Smooth muscle cell (in vitro differentiated cells): Measurements from ENCODE around the gene CASQ1. TPM values are rescaled to one million over a fixed set of nuclear protein-coding genes. Genes with fewer than 3 reads are reported as not detected.

Source experiments
- DNase-seq: peaks from one replicate; lab custom pipeline; 2025; ENCODE audit not compliant: unreplicated experiment; lab: John Stamatoyannopoulos, UW
- H2AFZ ChIP-seq: fragments of 200-600 bp; sonication (generic); 2 replicates; pipeline ENCODE4 v1.6.0; 2016; ENCODE audit warnings: antibody characterized with exemption, low read depth, mild to moderate bottlenecking
- H3F3A ChIP-seq: fragments of 200-600 bp; sonication (generic); 2 replicates; pipeline ENCODE4 v1.6.0; 2017; ENCODE audit warnings: antibody characterized with exemption, low read depth
- H3K27ac ChIP-seq: fragments of 200-600 bp; sonication (generic); 2 replicates; pipeline ENCODE4 v1.5.1; 2016; ENCODE audit warnings: low read depth, mild to moderate bottlenecking
- H3K27me3 ChIP-seq: fragments of 200-600 bp; sonication (generic); 2 replicates; pipeline ENCODE4 v1.6.1; 2016; ENCODE audit warnings: low read depth, mild to moderate bottlenecking
- H3K36me3 ChIP-seq: fragments of 200-600 bp; sonication (generic); 2 replicates; pipeline ENCODE4 v1.5.1; 2016; ENCODE audit warnings: low read depth
- H3K4me1 ChIP-seq: fragments of 200-600 bp; sonication (generic); 2 replicates; pipeline ENCODE4 v1.5.1; 2016; ENCODE audit warnings: low read depth
- H3K4me2 ChIP-seq: fragments of 200-600 bp; sonication (generic); 2 replicates; pipeline ENCODE4 v1.6.0; 2016; ENCODE audit warnings: mild to moderate bottlenecking
- H3K4me3 ChIP-seq: fragments of 200-600 bp; sonication (generic); 2 replicates; pipeline ENCODE4 v1.5.1; 2016; ENCODE audit warnings: mild to moderate bottlenecking
- H3K79me2 ChIP-seq: fragments of 200-600 bp; sonication (generic); 2 replicates; pipeline ENCODE4 v1.6.0; 2016; ENCODE audit warnings: low read depth, mild to moderate bottlenecking
- H3K9ac ChIP-seq: fragments of 200-600 bp; sonication (generic); 2 replicates; pipeline ENCODE4 v1.6.0; 2016; ENCODE audit warnings: low read depth
- H3K9me3 ChIP-seq: fragments of 200-600 bp; sonication (generic); replicated peaks from 2 replicates; pipeline ENCODE4 v1.5.1; 2016; ENCODE audit warnings: low read depth
- H4K20me1 ChIP-seq: fragments of 200-600 bp; sonication (generic); 2 replicates; pipeline ENCODE4 v1.6.0; 2016; ENCODE audit warnings: low read depth
- WGBS: methylation state at CpG from one replicate; pipeline ENCODE4 v1.1.7; 2016; ENCODE audit warnings: low lambda C conversion rate; 5-methylcytosine and 5-hydroxymethylcytosine counted together
- polyA plus RNA-seq: library from polyadenylated mRNA; unstranded; fragments of >200 nt; fragmentation: Nextera tagmentation; extraction: Ambion mirVana; gene quantifications from 2 replicates; pipeline ENCODE4 v1.2.1, GENCODE V29; 2016
- total RNA-seq: library from RNA; depleted of rRNA; stranded (reverse); fragments of >200 nt; gene quantifications from 2 replicates; pipeline ENCODE4 v1.2.3, GENCODE V29; 2014
- TF ChIP-seq, protein P1 (sequence below): fragments of 200-600 bp; sonication (generic); IDR thresholded peaks from 2 replicates; pipeline ENCODE4 v1.5.1; 2017; ENCODE audit warnings: borderline replicate concordance, mild to moderate bottlenecking, antibody characterized with exemption; ENCODE audit not compliant: insufficient read depth, poor library complexity, severe bottlenecking

The CASQ1 gene
- total and polyA plus RNA-seq, 2 experiments from 2014 or later, result 0.36 TPM; not detected in 1

DNA sequence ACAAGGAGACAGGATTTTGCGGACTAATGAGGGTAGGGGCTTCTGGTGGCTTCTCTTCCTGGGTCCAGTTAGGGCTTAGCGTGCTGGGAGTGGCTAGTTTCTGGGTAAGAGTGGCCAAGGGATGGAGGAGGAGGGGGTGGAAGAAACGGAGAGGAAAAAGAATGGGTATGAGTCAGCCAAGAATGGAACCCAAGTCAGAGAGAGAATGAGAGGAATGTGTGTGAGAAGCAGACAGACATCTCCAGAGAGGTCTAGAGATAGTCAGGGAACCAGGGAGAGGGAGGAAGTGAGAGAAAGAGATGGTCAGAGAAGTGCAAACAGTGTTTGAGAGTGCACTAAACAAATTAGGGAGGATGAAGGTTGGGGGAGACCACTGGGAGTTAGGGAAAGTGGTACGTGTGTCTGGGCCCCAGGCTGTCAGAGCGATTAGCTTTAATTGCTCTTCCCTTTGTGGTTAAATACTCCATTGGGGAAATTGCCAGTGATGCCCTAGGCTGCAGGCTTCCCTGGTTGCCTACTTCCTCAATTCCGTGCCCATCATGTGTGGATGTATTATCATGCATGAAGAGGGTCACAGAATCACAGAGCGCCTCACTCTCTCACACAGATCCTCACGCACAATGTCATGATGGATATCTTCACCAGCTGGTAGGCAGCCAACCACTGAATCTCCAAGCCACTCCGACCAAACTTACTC, 16.2 kb downstream of the CASQ1 start:
- WGBS, result 28% methylated on average over 9 of the region's 9 CpGs
- DNase-seq, result no peak

GRCh38 chr1:160207118-160207650, 16.8 kb downstream of the CASQ1 start:
- no peaks in the 10 kb centered on the region for H3K36me3 ChIP-seq
- H3K27me3 ChIP-seq, result no peaks in the 10 kb centered on the region
- peaks cover 65% of the 10 kb centered on the region for H3K4me1 ChIP-seq
- no peak overlapping the region for H2AFZ ChIP-seq
- peak overlapping the region; percentile 88 for H3K4me2 ChIP-seq
- H3K27ac ChIP-seq, result peak overlapping the region; percentile 95
- no peak for DNase-seq
- peaks cover 38% of the 10 kb centered on the region for H3K79me2 ChIP-seq
- H3F3A ChIP-seq, result peaks cover 19% of the 10 kb centered on the region
- H3K9ac ChIP-seq, result no peak overlapping the region
- H3K4me3 ChIP-seq, result no peak overlapping the region
- no peaks in the 10 kb centered on the region for H3K9me3 ChIP-seq
- peaks cover 57% of the 10 kb centered on the region for H4K20me1 ChIP-seq
- TF ChIP-seq, protein P1, sequence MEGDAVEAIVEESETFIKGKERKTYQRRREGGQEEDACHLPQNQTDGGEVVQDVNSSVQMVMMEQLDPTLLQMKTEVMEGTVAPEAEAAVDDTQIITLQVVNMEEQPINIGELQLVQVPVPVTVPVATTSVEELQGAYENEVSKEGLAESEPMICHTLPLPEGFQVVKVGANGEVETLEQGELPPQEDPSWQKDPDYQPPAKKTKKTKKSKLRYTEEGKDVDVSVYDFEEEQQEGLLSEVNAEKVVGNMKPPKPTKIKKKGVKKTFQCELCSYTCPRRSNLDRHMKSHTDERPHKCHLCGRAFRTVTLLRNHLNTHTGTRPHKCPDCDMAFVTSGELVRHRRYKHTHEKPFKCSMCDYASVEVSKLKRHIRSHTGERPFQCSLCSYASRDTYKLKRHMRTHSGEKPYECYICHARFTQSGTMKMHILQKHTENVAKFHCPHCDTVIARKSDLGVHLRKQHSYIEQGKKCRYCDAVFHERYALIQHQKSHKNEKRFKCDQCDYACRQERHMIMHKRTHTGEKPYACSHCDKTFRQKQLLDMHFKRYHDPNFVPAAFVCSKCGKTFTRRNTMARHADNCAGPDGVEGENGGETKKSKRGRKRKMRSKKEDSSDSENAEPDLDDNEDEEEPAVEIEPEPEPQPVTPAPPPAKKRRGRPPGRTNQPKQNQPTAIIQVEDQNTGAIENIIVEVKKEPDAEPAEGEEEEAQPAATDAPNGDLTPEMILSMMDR, result no peak
- WGBS, result 92% methylated on average over 4 of the region's 4 CpGs

More for the DNA sequence above, 16.2 kb downstream of the CASQ1 start:
- Histone ChIP-seq H3K36me3 (no peaks in the 10 kb centered on the region), H3F3A (peaks cover 19% of the 10 kb centered on the region), H3K27me3 (no peaks in the 10 kb centered on the region), H3K4me2 (peak overlapping the region; percentile 88), H3K9me3 (no peaks in the 10 kb centered on the region), H3K4me3 (peak overlapping the region; percentile 93), H3K27ac (peak overlapping the region; percentile 95), H4K20me1 (peaks cover 51% of the 10 kb centered on the region), H3K9ac (peak overlapping the region; percentile 98), H3K4me1 (peaks cover 59% of the 10 kb centered on the region), H2AFZ (no peak overlapping the region), H3K79me2 (peaks cover 38% of the 10 kb centered on the region)
- TF ChIP-seq, protein P1, result no peak

- no peak overlapping the region for H2AFZ ChIP-seq
- DNase-seq, result no peak
- no peaks in the 10 kb centered on the region for H3K27me3 ChIP-seq
- TF ChIP-seq, protein P1, result no peak
- peaks cover 63% of the 10 kb centered on the region for H4K20me1 ChIP-seq
- H3F3A ChIP-seq, result peaks cover 21% of the 10 kb centered on the region
- H3K27ac ChIP-seq, result peak overlapping the region; percentile 95
- H3K4me1 ChIP-seq, result peaks cover 65% of the 10 kb centered on the region
- H3K4me2 ChIP-seq, result peak overlapping the region; percentile 88
- H3K4me3 ChIP-seq, result no peak overlapping the region
- H3K9me3 ChIP-seq, result no peaks in the 10 kb centered on the region
- peak overlapping the region; percentile 34 for H3K9ac ChIP-seq
- 54% methylated on average over 9 of the region's 9 CpGs for WGBS
- no peaks in the 10 kb centered on the region for H3K36me3 ChIP-seq
- H3K79me2 ChIP-seq, result peaks cover 38% of the 10 kb centered on the region
Observed at GRCh38 chr1:160207771-160208556, 17.6 kb downstream of the CASQ1 start.
